GM19467 (cell line): ENCODE data around the gene ADPRS.

Experiments used
- ATAC-seq: cut with Tn5 transposase; IDR thresholded peaks from one replicate; pipeline ENCODE4 v1.9.1; 2021; ENCODE audit warnings: mild to moderate bottlenecking, moderate library complexity; ENCODE audit not compliant: unreplicated experiment

Gene ADPRS, protein sequence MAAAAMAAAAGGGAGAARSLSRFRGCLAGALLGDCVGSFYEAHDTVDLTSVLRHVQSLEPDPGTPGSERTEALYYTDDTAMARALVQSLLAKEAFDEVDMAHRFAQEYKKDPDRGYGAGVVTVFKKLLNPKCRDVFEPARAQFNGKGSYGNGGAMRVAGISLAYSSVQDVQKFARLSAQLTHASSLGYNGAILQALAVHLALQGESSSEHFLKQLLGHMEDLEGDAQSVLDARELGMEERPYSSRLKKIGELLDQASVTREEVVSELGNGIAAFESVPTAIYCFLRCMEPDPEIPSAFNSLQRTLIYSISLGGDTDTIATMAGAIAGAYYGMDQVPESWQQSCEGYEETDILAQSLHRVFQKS

DNA sequence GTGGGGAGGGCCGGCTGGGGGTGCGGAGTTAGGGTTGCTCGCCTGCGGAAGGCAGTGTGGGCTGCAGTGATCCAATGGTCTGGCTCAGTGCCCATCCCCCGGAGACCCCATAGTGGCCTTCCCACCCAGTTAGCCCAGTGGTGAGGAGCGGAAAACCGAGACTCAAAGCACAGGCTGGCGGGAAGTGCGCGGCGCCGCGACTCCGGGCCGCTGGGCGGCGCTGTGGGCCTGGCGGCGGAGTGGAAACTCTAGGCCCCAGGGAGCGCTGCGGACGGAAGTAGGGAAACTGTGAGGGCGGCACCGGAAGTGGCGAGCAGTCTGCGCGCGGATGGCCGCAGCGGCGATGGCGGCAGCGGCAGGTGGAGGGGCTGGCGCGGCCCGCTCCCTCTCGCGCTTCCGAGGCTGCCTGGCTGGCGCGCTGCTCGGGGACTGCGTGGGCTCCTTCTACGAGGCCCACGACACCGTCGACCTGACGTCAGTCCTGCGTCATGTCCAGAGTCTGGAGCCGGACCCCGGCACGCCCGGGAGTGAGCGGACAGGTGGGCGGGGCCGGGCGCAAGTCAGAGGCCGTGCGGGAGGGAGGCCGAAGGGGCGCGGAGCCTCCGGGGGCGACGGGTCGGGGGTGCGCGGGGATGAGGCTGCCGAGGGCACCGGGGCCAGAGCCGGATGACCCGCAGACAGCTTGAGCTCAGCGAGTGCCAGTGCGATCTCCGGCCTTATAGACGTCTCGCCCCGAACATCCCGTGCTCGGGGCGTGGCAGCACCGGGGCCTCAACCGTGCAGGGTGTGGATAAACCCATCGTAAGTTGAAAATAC is at the start of gene ADPRS:
TSS of gene ADPRS (plus strand) at position 316 of the 816 bp plus-strand sequence. CDS start at position 329, 13 bp downstream.
- ATAC-seq: peak; percentile 78

DNA sequence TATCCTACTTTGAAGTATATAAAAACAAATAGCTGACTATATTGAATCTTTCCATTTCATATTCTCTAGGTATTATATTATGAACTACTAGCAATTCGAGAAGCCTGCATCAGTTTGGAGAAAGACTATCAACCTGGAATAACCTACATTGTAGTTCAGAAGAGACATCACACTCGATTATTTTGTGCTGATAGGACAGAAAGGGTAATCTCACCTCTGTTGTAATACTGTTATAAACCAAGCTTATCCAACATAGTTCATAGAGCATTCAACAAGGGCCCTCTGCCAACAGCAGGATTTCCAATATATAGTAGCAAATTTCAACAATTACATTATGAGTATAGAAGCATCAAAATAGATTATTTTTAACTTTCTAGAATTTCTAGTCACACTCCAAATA is 48.5 kb upstream of the ADPRS start:
- no peak for ATAC-seq

DNA sequence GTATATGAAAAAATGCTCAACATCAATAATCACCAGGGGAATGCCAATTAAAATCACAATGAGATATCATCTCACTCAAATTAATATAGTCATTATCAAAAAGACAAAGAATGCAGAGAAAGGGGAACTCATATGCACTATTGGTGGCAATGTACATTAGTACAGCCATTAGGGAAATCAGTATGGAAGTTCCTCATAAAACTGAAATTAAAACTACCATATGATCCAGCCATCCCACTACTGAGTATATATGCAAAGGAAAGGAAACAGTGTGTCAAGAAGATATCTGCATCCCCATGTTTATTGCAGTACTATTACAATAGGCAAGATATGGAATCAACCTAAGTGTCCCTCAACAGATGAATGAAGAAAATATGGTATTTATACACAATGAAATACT is 36.9 kb upstream of the ADPRS start:
- no peak for ATAC-seq

DNA sequence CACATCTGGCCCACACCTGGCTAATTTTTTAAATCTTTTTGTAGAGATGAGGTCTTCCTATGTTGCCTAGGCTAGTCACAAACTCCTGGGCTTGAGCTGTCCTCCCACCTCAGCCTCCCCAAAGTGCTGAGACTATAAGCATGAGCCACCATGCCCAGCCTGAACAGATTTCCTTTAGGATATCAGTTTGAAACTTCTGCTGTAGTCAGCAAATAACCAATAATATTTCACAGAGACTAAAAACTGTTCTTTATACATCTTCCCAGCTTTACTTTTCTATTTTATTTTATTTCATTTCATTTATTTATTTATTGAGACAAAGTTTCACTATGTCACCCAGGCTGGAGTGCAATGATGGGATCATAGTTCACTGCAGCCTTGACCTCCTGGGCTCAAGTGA is 34.7 kb upstream of the ADPRS start:
- ATAC-seq: no peak

DNA sequence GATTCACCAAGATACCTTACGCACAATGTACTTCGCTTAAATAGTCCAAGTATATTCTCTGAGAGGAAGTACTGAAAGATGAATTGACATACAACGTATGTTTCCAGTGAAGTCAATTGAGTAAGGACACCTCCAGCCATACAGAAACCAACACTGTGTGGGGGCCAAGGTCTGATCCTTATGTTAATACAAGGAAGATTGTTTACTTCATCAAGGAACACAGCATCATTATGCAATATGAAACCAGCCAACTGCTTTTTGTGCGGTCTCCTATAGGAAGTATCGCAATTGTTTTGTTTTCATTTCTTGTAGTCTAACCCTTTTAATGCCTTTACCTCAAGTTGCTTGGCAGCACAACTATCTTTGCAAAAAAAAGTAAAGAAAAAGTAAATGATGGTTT is 33.0 kb upstream of the ADPRS start:
- no peak for ATAC-seq

DNA sequence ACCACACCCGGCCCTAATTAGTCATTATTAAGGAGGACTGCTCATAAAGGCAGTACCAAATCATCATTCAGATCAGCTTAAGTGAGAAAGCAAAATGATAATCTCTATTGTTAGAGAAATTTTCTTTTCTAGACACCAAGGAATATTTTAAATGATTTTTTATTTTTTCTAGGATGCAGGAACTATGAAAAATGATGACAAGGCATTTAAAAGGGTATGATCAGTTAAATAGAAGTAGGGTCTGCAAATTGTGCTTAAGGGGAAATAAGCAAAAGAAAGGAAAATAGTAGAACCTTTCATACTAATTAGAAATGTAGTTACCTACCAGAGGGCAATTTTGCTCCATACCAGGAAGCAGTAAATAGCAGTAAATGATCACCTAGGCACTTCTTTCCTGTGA is 26.4 kb upstream of the ADPRS start:
- ATAC-seq: no peak

DNA sequence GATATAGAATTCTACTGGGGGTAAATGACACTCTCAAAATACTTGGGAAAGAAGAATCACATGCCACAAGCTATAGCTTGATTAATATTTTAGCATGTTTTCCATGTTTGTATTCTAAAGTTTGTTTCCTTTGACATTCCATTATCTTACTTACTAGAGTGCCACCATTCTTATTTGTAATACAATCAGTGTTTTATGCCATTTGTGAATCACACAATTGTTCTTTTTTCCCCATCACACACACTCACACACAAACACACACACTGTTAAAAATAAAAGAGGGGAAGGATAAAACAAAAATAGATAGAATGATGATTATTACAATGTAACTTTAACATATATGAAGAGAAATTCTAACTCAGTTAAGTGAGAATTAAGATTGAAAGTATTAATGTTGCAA is 20.8 kb upstream of the ADPRS start:
- ATAC-seq: no peak

DNA sequence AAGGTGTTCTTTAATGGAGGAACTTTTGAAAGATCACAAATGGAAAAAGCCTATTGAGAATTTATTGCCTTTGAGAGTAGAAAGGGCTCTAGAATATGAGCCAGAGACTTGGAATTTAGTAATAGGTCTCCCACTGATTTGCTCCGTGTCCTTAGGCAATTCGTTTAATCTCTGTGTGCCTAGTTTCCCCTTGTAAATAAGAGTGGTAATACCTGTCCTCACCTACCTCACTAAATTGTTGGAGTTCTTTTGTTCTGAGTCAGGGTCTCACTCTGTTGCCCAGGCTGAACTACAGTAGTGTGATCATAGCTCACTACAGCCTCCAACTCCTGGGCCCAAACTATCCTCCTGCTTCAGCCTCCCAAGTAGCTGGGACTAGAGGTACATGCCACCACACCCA is 19.8 kb upstream of the ADPRS start:
- no peak for ATAC-seq

DNA sequence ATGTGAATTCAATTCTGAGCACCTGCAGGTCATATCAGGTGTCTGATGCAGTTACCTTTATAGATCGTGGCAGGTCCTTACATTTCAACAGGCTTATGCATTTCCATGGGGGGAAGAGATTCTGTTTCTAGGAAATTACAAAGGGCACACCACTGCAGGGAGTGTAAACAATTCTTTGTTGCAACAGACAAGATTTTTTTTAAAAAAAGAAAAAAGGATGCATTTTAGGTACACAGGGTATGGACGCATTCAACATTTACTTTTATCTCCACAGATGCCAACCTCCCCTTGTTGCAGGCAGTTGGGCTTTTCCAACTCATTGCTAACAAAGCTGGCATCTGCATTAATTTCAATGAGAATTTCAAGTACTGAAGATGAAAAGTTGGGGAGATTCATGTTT is 18.3 kb upstream of the ADPRS start:
- ATAC-seq: no peak

DNA sequence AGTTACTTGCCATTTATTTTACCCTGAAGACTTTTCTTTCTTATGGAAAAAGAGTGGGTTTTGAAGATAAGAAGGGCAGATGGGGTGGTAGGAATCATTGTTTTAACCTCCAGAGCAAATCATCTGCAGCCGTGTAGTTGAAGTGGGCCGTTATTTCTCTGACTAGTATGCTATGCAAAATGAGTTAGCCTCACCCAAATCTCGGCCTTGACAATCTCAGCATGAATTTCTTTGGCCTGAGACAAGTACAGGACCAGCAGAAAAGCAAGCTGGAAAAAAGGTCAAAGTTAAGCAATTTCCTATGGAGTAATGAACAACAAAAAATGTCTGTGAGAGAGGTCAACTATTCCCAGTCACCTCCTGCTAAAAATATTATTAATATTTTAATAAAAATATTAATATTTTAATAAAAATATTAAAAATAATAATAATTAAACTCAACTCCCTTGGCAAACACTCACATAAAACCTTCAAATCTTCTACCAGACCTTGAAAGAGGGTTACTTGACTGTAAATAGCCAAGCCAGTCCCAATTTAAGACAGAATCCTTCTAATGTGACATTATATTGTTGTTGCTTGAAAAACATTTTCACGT is 11.6 kb upstream of the ADPRS start:
- no peak for ATAC-seq

DNA sequence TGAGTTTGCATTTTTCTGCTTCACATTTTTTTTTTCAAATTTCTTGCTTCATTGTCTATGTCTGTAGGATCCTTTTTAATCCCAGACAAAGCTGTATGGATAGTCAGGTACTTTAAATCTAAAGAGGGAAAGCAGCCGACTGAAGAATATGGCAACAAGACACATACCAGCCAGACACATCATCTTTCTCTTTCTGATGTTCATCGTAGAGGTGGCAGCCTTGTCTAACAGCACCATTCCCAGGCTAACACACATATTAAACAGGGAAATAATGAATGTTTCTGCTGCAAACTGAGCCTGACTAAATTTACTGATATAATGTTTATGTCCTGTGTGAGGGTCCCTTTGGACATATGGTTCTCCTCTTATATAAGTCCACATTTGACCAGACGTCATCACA is 8.5 kb upstream of the ADPRS start:
- no peak for ATAC-seq

DNA sequence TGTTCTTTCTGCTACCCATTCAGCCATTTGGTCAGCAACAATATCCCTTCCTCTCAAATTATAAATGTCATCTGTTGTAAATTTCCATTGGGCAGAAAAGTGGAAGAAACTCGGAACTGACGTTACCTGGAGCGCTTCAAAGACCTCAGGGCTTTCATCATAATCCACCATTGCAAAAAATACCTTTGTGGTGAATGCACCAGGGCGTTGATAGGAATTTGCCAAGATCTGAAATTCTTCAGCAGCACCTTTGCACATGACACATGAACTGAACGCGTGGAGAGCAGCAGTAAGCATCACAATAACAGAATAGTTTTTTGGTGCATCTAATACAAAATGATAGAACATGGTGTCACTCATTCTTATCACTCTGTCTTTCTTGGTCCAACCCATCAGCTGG is 7.9 kb upstream of the ADPRS start:
- no peak for ATAC-seq

DNA sequence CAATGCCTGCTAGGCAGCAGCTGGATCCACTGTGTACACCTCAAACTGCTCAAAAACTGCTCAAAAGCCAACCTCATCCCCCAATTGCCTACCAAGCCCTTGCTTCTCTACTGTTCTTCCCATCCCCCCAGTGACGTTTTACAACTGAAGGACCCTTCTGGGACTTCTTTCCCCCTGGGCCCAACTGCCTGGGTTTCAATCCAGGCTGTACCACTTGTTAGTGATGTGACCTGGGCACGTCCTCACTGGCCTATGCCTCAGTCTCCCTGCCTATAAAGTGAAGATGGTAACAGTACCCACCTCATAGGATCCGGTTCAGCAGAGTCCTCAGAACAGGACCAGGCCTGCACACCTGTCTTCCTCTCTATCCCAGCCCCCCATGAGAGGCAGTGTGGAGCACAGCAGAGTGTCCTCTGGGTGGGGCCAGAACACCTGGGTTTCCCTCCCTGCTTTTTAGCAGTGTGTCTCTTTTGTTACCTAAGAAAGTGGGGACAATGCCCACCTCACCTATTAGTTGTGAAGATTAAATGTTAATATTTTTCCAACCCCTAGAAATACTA is 6.7 kb upstream of the ADPRS start:
- ATAC-seq: no peak

DNA sequence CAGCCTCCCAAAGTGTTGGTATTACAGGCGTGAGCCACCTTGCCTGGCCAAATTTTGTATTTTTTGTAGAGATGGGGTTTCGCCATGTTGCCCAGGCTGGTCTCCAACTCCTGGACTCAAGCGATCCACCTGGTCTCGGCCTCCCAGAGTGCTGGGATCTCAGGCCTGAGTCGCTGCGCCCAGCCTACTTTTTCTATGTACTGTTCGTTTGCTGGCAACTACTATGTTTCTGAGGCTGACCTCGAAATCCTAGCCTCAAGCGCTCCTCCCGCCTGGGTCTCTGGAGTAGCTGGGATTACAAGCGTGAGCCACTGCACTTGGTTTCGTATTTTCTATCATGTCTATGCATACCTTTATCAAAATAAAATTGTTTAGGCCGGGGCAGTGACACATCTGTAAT is 5.5 kb upstream of the ADPRS start:
- ATAC-seq: no peak

DNA sequence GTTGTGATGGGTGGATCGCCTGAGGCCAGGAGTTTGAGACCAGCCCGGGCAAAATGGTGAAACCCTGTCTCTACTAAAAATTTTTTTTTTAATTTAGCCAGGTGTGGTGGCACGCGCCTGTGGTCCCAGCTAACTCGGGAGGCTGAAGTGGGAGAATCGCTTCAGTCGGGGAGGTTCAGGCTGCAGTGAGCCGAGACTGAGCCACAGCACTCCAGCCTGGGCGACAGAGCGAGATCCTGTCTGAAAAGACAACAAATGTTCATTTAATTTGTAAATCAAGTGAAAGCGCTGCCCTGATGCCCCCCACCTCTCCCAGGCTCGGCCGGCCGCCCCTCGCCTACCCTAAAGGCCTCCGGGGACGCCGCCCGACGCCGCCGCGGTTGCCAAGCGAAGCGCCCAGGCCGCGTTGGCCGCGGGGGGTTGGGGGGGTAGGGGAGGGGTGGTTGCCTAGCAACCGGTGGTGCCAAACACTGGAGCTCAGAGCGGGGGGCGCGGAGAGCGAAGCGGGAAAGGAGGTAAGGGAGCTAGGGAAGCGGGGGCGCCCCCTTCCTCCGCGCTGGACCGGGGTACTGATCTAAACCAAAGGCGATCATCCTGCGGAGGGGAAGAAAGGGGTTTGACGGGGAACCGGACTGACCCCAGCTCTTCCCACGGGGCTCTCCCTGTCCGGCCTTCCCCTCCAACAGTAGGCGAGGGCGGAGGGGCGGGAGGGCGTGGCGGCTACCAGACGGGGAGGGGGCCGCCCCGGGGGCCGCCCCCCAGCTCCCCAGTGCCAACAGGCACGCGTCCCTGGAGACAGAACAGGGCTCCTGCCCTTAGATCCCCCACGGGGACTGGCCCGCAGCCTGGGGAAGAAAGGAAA is 4.8 kb upstream of the ADPRS start, which contains the start of gene TEKT2:
TSS of gene TEKT2 (plus strand) at position 460 of the 862 bp plus-strand sequence. CDS start 828 bp downstream, outside the sequence.
- no peak for ATAC-seq

DNA sequence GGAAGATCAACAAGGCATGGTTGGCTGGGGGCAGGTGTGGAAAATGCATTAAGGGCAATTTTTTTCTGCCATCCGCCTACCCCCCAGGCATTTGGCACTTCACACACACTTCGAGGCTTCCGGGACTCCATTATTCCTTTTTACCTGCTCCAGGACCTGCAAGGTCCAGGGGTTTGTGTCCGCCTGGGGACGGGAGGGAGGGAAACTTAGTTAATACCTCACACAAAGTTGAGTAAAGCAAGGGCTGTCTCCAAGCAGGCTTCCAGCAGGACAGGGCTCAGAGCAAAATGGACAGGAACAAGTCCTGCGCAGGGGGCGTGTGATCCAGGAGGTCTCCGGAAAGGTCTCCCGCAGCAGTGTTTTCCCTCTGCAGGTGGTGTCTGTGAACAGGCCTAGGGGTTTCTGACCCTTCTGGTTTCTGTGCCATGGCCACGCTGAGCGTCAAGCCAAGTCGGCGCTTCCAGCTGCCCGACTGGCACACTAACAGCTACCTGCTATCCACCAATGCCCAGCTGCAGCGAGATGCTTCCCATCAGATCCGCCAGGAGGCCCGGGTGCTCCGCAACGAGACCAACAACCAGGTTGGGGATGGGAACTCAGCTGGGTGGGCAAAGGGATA is 4.1 kb upstream of the ADPRS start:
- no peak for ATAC-seq

DNA sequence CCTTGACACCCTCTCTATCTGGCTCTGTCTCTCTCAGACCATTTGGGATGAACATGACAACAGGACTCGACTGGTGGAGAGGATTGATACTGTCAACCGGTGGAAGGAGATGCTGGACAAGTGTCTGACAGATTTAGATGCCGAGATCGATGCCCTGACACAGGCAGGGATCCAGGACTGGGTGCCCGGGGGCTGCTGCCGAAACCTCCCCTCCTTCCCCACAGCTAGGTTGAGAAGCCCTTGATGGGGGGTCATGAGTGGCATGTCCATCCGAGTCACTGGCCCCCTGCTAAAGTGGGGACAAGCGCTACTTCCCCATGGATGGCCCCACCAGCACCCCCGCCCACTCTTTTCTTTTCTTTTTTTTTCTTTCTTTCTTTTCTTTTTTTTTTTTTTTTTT is 3.6 kb upstream of the ADPRS start:
- ATAC-seq: no peak

DNA sequence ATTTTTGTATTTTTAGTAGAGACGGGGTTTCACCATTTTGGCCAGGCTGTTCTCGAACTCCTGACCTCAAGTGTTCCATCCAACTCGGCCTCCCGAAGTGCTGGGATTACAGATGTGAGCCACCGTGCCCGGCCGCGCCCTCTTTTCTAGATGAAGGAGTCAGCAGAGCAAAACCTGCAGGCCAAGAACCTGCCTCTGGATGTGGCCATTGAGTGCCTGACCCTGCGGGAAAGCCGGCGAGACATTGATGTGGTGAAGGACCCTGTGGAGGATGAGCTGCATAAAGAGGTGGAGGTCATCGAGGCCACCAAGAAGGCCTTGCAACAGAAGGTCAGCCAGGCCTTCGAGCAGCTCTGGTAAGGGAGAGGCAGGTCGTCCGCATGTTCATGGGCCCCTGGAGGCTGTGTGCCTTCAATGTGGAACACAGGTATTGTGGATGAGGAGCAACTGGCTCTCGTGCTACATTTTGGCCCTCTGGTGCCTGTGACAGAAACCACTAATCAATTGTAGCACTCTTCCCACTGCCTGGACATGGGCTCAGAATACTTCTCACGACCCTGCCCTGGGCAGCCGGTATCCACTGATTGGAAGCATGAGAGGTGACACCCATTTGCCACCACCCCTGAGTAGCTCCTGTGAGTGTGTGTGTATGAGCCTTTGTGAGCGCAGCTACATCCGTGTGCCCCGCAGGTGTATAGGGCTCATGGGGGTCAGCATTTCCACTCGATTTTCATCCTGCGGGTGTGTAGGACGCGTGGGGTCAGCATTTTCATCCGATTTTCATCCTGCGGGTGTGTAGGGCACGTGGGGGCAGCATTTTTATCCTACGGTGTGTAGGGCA is 2.8 kb upstream of the ADPRS start:
- no peak for ATAC-seq

DNA sequence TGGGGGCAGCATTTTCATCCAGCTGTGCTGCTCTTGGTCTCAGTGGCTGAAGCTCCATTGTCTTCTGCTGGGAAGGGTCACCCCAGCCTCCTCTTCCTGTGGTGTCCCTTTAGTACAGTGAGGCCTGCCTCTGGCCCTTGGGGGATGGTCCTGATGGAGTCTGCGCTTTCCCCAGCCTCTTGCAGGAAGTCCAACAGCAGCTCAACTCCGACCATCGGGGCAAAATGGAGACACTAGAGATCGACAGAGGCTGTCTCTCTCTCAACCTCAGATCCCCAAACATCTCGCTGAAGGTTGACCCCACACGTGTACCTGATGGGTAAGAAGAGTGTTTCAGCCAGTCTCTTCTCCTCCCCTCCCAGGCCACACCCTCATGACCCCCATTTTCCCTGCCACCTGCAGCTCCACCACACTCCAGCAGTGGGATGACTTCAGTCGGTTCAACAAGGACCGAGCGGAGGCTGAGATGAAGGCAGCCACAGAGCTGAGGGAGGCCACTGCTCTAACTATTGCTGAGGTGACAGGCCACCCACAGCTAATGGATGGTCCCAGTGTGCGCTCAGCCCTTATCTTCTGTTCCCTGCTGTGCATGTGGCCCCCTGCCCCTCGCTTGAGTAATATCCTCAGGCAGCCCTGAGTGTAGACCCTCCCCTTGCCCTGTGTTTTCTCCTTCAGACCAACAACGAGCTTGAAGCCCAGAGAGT is 2.0 kb upstream of the ADPRS start:
- no peak for ATAC-seq
